Stimulated activated naive CD4-positive, alpha-beta T cell treated with Interleukin-2 at 50 U/mL for 16 hours (primary cell): ENCODE results near the gene EML6.

Source experiments
- DNase-seq: peaks from one replicate; lab custom pipeline; 2025; lab: John Stamatoyannopoulos, UW

EML6 gene

GRCh38 chr2:55003706-55004639, 280.5 kb downstream of the EML6 start:
- DNase-seq: no peak

GRCh38 chr2:55006306-55006705, 282.8 kb downstream of the EML6 start:
- DNase-seq: no peak

GRCh38 chr2:55009277-55010060, 286.0 kb downstream of the EML6 start:
- no peak for DNase-seq

GRCh38 chr2:55010149-55010591, 286.7 kb downstream of the EML6 start:
- DNase-seq: no peak

- no peak for DNase-seq
Measured at GRCh38 chr2:55010915-55011314, 287.5 kb downstream of the EML6 start.

GRCh38 chr2:55011831-55012671, 288.6 kb downstream of the EML6 start:
- DNase-seq: no peak

GRCh38 chr2:55012672-55013484, 289.4 kb downstream of the EML6 start:
- no peak for DNase-seq

GRCh38 chr2:55013936-55014335, 290.5 kb downstream of the EML6 start:
- no peak for DNase-seq

GRCh38 chr2:55014962-55015939, 291.8 kb downstream of the EML6 start:
- DNase-seq: peak; percentile 9

- DNase-seq: no peak
Measured at GRCh38 chr2:55017428-55017827, 294.0 kb downstream of the EML6 start.

GRCh38 chr2:55017880-55018279, 294.4 kb downstream of the EML6 start:
- no peak for DNase-seq

- DNase-seq: no peak
Measured at GRCh38 chr2:55018619-55019018, 295.2 kb downstream of the EML6 start.

GRCh38 chr2:55019526-55020258, 296.2 kb downstream of the EML6 start:
- no peak for DNase-seq
